ENCODE data around the gene EPO. TPM values are rescaled to one million over a fixed set of nuclear protein-coding genes. Genes with fewer than 3 reads are reported as not detected.
A peak's percentile ranks its signal among the peaks of the same experiment; 100 is the strongest.

Gene EPO
- total and polyA plus RNA-seq, 9 donors, result 0.05 to 0.25 (median 0.20) TPM; not detected in 6

DNA sequence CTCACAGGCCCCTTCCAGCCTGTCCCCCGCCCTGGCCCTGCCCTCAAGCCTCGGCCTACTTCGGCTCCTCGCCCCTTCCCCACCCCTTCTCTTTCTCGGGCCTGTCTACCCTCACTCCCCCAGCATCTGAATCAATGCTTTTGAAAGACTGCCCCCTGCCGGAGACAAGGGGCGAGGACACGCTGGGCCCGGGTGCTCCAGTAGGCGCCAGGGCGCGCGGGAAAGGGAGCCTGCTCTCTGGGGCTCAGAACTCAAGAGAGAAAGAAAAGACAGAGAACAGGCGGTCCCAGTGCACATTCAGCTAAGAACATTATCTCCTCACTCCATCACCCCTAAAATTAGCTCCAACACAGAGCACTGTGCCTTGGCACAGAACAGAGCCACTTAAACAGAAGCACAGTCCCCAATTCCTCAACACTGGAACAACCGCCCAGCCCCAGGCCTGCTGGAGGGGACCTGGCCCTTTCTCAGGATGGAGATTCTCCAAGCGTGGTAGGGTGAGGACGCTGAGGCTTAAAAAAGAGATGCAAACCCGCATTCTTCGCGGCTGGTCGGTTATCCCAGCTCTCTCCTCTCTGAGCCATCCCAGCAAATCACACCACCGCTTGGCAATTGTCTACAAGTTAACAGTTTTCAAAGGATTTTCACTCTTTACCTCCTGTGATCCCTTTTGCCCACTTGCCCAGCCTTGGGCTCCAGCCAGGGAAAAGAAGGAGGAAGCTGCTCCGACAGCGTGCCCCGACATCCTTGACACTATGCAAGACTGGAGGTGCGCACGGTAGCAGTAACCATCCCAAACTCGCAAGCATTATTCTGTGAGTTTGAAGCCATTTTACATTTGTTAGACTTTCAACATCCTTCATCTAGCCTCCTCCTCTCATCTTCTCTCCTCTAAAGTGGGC lies 28.3 kb upstream of the EPO start:
- Histone ChIP-seq H3K36me3 (no peaks in the 10 kb centered on the region), H3K4me1 (ENCODE audit: insufficient read depth) (peaks cover 15% of the 10 kb centered on the region), H3K9me3 (no peaks in the 10 kb centered on the region), H3K27ac (peak overlapping the region in 1 of 2 donors; percentile 34), H3K4me3 (peak overlapping the region; percentile 59), H3K27me3 (no peaks in the 10 kb centered on the region)
- 21 to 24% (median 23%) methylated on average over 28 of the region's 28 CpGs for WGBS, 3 donors
- intact Hi-C loops (cut with DNase I), result loop anchor here (2.0 to 10.0 kb wide), 7 partner anchors 130 to 1105 kb away; partner anchors contain the start of genes LAMTOR4 (in 1 of the 4) and SPACDR (in 1 of the 4)
- DNase-seq, result peak; percentile 79 to 87 (median 85)
- TF ChIP-seq EP300 (IDR thresholded peaks at IDR 0.05) (no peak), CTCF (IDR thresholded peaks at IDR 0.05) (peak; percentile 80 to 86 (median 84))

GRCh38 chr7:100692578-100692961 lies 27.7 kb upstream of the EPO start:
- H3K4me1 ChIP-seq (ENCODE audit: insufficient read depth), result peaks cover 15% of the 10 kb centered on the region
- no peak for TF ChIP-seq POLR2A (IDR thresholded peaks at IDR 0.05)
- TF ChIP-seq CTCF (IDR thresholded peaks at IDR 0.05), result no peak
- no peak for TF ChIP-seq EP300 (IDR thresholded peaks at IDR 0.05)
- intact Hi-C loops (cut with DNase I), result loop anchor here (2.0 to 10.0 kb wide), 7 partner anchors 130 to 1105 kb away; partner anchors contain the start of genes LAMTOR4 (in 1 of the 4) and SPACDR (in 1 of the 4)
- H3K36me3 ChIP-seq, result no peaks in the 10 kb centered on the region
- H3K27me3 ChIP-seq, result no peaks in the 10 kb centered on the region
- H3K9me3 ChIP-seq, result no peaks in the 10 kb centered on the region
- H3K27ac ChIP-seq, result no peak overlapping the region
- 45 to 46% (median 46%) methylated on average over 6 of the region's 6 CpGs for WGBS, 3 donors
- H3K4me3 ChIP-seq, result peak overlapping the region; percentile 59
- peak in 1 of 5 donors; percentile 30 for DNase-seq

DNA sequence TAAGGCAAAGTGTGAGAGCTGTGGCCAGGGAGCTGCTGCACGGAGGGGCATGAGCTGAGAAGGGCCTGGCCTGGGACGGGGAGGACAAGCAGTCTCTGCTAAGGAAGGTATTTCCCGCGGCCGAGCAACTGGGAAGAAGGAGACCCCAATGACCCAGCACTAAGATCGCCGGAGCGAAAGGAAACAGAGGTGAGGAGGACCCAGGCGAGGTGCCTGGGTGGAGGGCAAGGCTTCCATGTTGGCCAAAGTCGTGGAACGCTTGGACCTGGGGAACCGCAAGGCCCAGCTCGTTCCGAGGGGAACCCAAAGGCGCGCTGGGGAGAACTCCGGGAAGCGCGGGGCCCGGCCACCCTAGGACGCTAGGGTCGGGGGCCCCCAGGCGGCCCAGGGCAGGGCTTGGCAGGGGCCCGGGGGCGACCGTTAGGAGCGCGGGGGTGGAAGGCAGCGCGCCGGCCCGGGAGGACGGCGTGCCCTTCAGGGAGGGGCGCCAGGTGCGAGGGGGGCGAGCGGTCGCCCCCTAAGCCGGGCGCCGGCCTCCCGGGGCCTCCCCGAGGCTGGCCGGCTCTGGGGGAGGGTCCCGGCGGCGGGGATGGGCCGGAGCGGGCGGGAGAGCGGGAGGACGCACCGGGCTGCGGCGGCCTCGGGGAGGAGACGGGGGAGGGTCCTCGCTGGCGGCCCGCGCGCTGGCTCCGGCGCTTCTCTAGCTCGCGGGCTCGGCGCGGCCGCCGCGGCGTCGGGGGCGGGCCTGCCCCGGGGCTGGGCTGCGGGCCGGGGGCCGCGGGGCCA lies 26.8 kb upstream of the EPO start:
- intact Hi-C loops (cut with DNase I), result loop anchor here (2.0 to 10.0 kb wide), 7 partner anchors 131 to 1104 kb away; partner anchors contain the start of genes LAMTOR4 (in 1 of the 4) and SPACDR (in 1 of the 4)

More for the DNA sequence above, 26.8 kb upstream of the EPO start:
- Histone ChIP-seq H3K9me3 (no peaks in the 10 kb centered on the region), H3K27ac (peak overlapping the region; percentile 69 to 93), H3K36me3 (no peaks in the 10 kb centered on the region), H3K4me3 (peak overlapping the region; percentile 59), H3K27me3 (no peaks in the 10 kb centered on the region), H3K4me1 (ENCODE audit: insufficient read depth) (peaks cover 15% of the 10 kb centered on the region)
- DNase-seq, result peak; percentile 20 to 66 (median 45)
- 0 to 1% (median 1%) methylated on average over 19 to 81 of the region's 81 CpGs for WGBS, 3 donors
- TF ChIP-seq EP300 (IDR thresholded peaks at IDR 0.05) (no peak), POLR2A (IDR thresholded peaks at IDR 0.05) (no peak), CTCF (IDR thresholded peaks at IDR 0.05) (no peak)
